ENCODE results near the gene EIF1.
"Not testable (repeated sequence)": the region's sequence is repeated elsewhere in the genome, so short reads cannot be mapped to it uniquely, and the experiment has no call there.

EIF1 gene

GRCh38 chr17:41697122-41697962 lies 8.7 kb downstream of the EIF1 start:
- DNase-seq (ENCODE audit: low read depth in 1 of 2, low spot score in 1 of 2) = no peak

- DNase-seq (ENCODE audit: low read depth in 1 of 2, low spot score in 1 of 2) = not testable (repeated sequence)
Measured at GRCh38 chr17:41700843-41701242, 12.2 kb downstream of the EIF1 start.

GRCh38 chr17:41702712-41703111 lies 14.0 kb downstream of the EIF1 start:
- no peak for DNase-seq (ENCODE audit: low read depth in 1 of 2, low spot score in 1 of 2)

GRCh38 chr17:41705271-41705991 lies 16.7 kb downstream of the EIF1 start:
- DNase-seq (ENCODE audit: low read depth in 1 of 2, low spot score in 1 of 2) = no peak

- DNase-seq (ENCODE audit: low read depth in 1 of 2, low spot score in 1 of 2) = no peak
Measured at GRCh38 chr17:41707803-41708669, 19.4 kb downstream of the EIF1 start.

GRCh38 chr17:41710472-41711090 lies 21.9 kb downstream of the EIF1 start:
- DNase-seq (ENCODE audit: low read depth in 1 of 2, low spot score in 1 of 2) = no peak

- DNase-seq (ENCODE audit: low read depth in 1 of 2, low spot score in 1 of 2) = no peak
Measured at GRCh38 chr17:41711669-41712400, 23.1 kb downstream of the EIF1 start, which contains the start of gene GAST. TSS of gene GAST (plus strand) at chr17:41712331. CDS start at chr17:41715437, 3,106 bp downstream.

GRCh38 chr17:41717408-41718286 lies 29.0 kb downstream of the EIF1 start:
- no peak for DNase-seq (ENCODE audit: low read depth in 1 of 2, low spot score in 1 of 2)

- DNase-seq (ENCODE audit: low read depth in 1 of 2, low spot score in 1 of 2) = no peak
Measured at GRCh38 chr17:41718287-41718645, 29.6 kb downstream of the EIF1 start.

- no peak for DNase-seq (ENCODE audit: low read depth in 1 of 2, low spot score in 1 of 2)
Measured at GRCh38 chr17:41722231-41722630, 33.5 kb downstream of the EIF1 start.

GRCh38 chr17:41723801-41724475 lies 35.3 kb downstream of the EIF1 start:
- DNase-seq (ENCODE audit: low read depth in 1 of 2, low spot score in 1 of 2) = no peak

GRCh38 chr17:41724476-41725050 lies 35.9 kb downstream of the EIF1 start:
- no peak for DNase-seq (ENCODE audit: low read depth in 1 of 2, low spot score in 1 of 2)

GRCh38 chr17:41725134-41725533 lies 36.4 kb downstream of the EIF1 start:
- DNase-seq (ENCODE audit: low read depth in 1 of 2, low spot score in 1 of 2) = no peak

- no peak for DNase-seq (ENCODE audit: low read depth in 1 of 2, low spot score in 1 of 2)
Measured at GRCh38 chr17:41728056-41728455, 39.4 kb downstream of the EIF1 start.

- DNase-seq (ENCODE audit: low read depth in 1 of 2, low spot score in 1 of 2) = no peak
Measured at GRCh38 chr17:41730479-41730878, 41.8 kb downstream of the EIF1 start.

- no peak for DNase-seq (ENCODE audit: low read depth in 1 of 2, low spot score in 1 of 2)
Measured at GRCh38 chr17:41731836-41732235, 43.2 kb downstream of the EIF1 start.

- DNase-seq (ENCODE audit: low read depth in 1 of 2, low spot score in 1 of 2) = no peak
Measured at GRCh38 chr17:41733348-41734138, 44.9 kb downstream of the EIF1 start.

Data from activated CD4-positive, alpha-beta T cell treated with anti-CD3 and anti-CD28 coated beads, Interleukin-2, amount 50 U/mL, for 24 hours (primary cell).